ENCODE data around the gene NEO1. TPM values are rescaled to one million over a fixed set of nuclear protein-coding genes. Genes with fewer than 3 reads are reported as not detected.

The NEO1 gene
- total RNA-seq, 1 experiment from 2014 or later: 41.8 TPM

- Histone ChIP-seq H3K79me2 (ENCODE audit: insufficient read depth, low read length) (peaks cover 2% of the 10 kb centered on the region; the same call in 1 of the 2 replicates), H2AK5ac (ENCODE audit: insufficient read length, low read length) (no peak overlapping the region), H3K56ac (ENCODE audit: insufficient read length, low read depth, low read length) (no peak overlapping the region), H3K23ac (ENCODE audit: insufficient read length, low read depth, low read length) (no peak overlapping the region), H2AFZ (ENCODE audit: low read length) (no peak overlapping the region), H3K4me1 (ENCODE audit: insufficient read depth, low read length) (peaks cover 12% of the 10 kb centered on the region), H3K18ac (ENCODE audit: insufficient read length, low read depth, low read length) (no peak overlapping the region), H3K23me2 (ENCODE audit: insufficient read length, low read depth, low read length, poor library complexity, severe bottlenecking) (no peaks in the 10 kb centered on the region), H2BK120ac (ENCODE audit: low read depth, low read length, poor library complexity, severe bottlenecking) (no peak overlapping the region), H2BK20ac (ENCODE audit: low read depth, low read length, poor library complexity, severe bottlenecking) (no peak overlapping the region), H4K91ac (ENCODE audit: insufficient read length, low read depth, low read length) (no peak overlapping the region), H3K79me1 (ENCODE audit: insufficient read depth, low read depth, low read length, poor library complexity, severe bottlenecking) (no peaks in the 10 kb centered on the region), H2BK12ac (ENCODE audit: insufficient read length, low read depth, low read length) (no peak overlapping the region), H2BK5ac (ENCODE audit: insufficient read length, low read length) (no peak overlapping the region), H3K14ac (ENCODE audit: insufficient read depth, low read length) (no peak overlapping the region; the same call in 1 of the 2 replicates), H4K8ac (replicated peaks; ENCODE audit: insufficient read length, low read depth, low read length) (no peak overlapping the region), H3K9ac (ENCODE audit: extremely low read depth, insufficient read length, low read length) (no peak overlapping the region), H4K5ac (ENCODE audit: insufficient read length, low read depth, low read length) (no peak overlapping the region), H3K4ac (ENCODE audit: low read depth, low read length) (no peak overlapping the region), H2BK15ac (ENCODE audit: low read depth, low read length) (no peak overlapping the region), H3K27me3 (ENCODE audit: insufficient read depth, low read length) (no peaks in the 10 kb centered on the region), H3K9me3 (ENCODE audit: control insufficient read depth, low read depth, low read length) (no peaks in the 10 kb centered on the region), H4K20me1 (ENCODE audit: control insufficient read depth, insufficient read depth, insufficient read length) (peaks cover 4% of the 10 kb centered on the region), H3K27ac (ENCODE audit: insufficient read length, low read depth, low read length) (no peak overlapping the region), H3K4me2 (ENCODE audit: insufficient read depth, insufficient read length, low read length) (no peak overlapping the region), H3T11ph (ENCODE audit: low read length) (no peak overlapping the region)
- no peak for DNase-seq
- no peaks in the 10 kb centered on the region for H3K36me3 Mint-ChIP-seq (ENCODE audit: insufficient read depth in 1 of 3, low read depth in 3 of 3)
- H3K4me3 Mint-ChIP-seq: no peak overlapping the region
- H3K4me1 Mint-ChIP-seq: peaks cover 0 to 6% of the 10 kb centered on the region in 2 experiments
- H3K9me3 Mint-ChIP-seq: no peaks in the 10 kb centered on the region
- no CpG with 5 or more reads among the region's 4 CpGs for WGBS (ENCODE audit: extremely low coverage, insufficient read length, low lambda C conversion rate)
- no peak for TF ChIP-seq CTCF (conservative IDR thresholded peaks at IDR 0.05)
- H3K27me3 Mint-ChIP-seq (ENCODE audit: low read depth): peaks cover 2% of the 10 kb centered on the region; the same call in 1 of the 2 replicates
- no peak overlapping the region for H3K27ac Mint-ChIP-seq
Observed at GRCh38 chr15:73354241-73354640, 302.0 kb downstream of the NEO1 start.

All from H9 (cell line).